HG03575 (cell line): Measurements from ENCODE around the gene HTATIP2.
"Not testable (repeated sequence)": the region's sequence is repeated elsewhere in the genome, so short reads cannot be mapped to it uniquely, and the experiment has no call there.

Source experiments
- ATAC-seq: cut with Tn5 transposase; IDR thresholded peaks from one replicate; pipeline ENCODE4 v1.9.1; 2021; ENCODE audit not compliant: unreplicated experiment, insufficient number of reproducible peaks, low FRiP score; ENCODE audit errors: extremely low read depth

Gene HTATIP2

GRCh38 chr11:20367313-20367948, 3.9 kb downstream of the HTATIP2 start:
- ATAC-seq: no peak

- no peak for ATAC-seq
Observed at GRCh38 chr11:20368438-20368837, 4.9 kb downstream of the HTATIP2 start.

- no peak for ATAC-seq
Observed at GRCh38 chr11:20369826-20370225, 6.3 kb downstream of the HTATIP2 start.

GRCh38 chr11:20372081-20372626, 8.6 kb downstream of the HTATIP2 start:
- no peak for ATAC-seq

- ATAC-seq: no peak
Observed at GRCh38 chr11:20373147-20373546, 9.6 kb downstream of the HTATIP2 start.

- ATAC-seq: no peak
Observed at GRCh38 chr11:20373568-20374209, 10.2 kb downstream of the HTATIP2 start.

GRCh38 chr11:20374741-20375300, 11.3 kb downstream of the HTATIP2 start:
- no peak for ATAC-seq

GRCh38 chr11:20376162-20376730, 12.7 kb downstream of the HTATIP2 start:
- no peak for ATAC-seq

GRCh38 chr11:20385996-20386395, 22.5 kb downstream of the HTATIP2 start:
- ATAC-seq: not testable (repeated sequence)

GRCh38 chr11:20387261-20388095, 24.0 kb downstream of the HTATIP2 start, which contains the start of gene PRMT3:
PRMT3 (plus strand) TSS chr11:20387716; CDS start chr11:20387747, 31 bp downstream.
- ATAC-seq: peak; percentile 36

GRCh38 chr11:20388096-20389055, 24.9 kb downstream of the HTATIP2 start:
- ATAC-seq: peak; percentile 3

- ATAC-seq: peak; percentile 46
Observed at GRCh38 chr11:20397281-20397680, 33.8 kb downstream of the HTATIP2 start.

- no peak for ATAC-seq
Observed at GRCh38 chr11:20399498-20399897, 36.0 kb downstream of the HTATIP2 start.

GRCh38 chr11:20403059-20403458, 39.5 kb downstream of the HTATIP2 start:
- ATAC-seq: no peak

GRCh38 chr11:20406484-20406883, 43.0 kb downstream of the HTATIP2 start:
- ATAC-seq: no peak

- ATAC-seq: no peak
Observed at GRCh38 chr11:20407344-20407743, 43.8 kb downstream of the HTATIP2 start.

- ATAC-seq: no peak
Observed at GRCh38 chr11:20415432-20415831, 51.9 kb downstream of the HTATIP2 start.

GRCh38 chr11:20417771-20418170, 54.3 kb downstream of the HTATIP2 start:
- no peak for ATAC-seq
